ENCODE data around the gene MALT1. TPM values are rescaled to one million over a fixed set of nuclear protein-coding genes. Genes with fewer than 3 reads are reported as not detected.

The MALT1 gene
- total and polyA plus RNA-seq, 9 of the 15 experiments (the other 6 are each of a cell fraction or from before 2014, with no cell fraction given) = 0.14 to 1.6 (median 0.32) TPM

GRCh38 chr18:58788470-58788869, 117.2 kb downstream of the MALT1 start:
- no peaks in the 10 kb centered on the region for H3K36me3 ChIP-seq (ENCODE audit: control insufficient read depth, insufficient read depth, low read length)
- H3K27ac ChIP-seq (ENCODE audit: extremely low read depth, low read depth, low read length) = no peak overlapping the region
- H3K9ac ChIP-seq (ENCODE audit: insufficient read depth in 1 of 2, low read depth in 2 of 2, low read length in 2 of 2) = no peak overlapping the region
- FAIRE-seq (no peak), ATAC-seq (no peak), DNase-seq (ENCODE audit: extremely low read depth in 1 of 4, low spot score in 3 of 4) (no peak)
- ChIA-PET CTCF (ENCODE audit: low intra/inter-chr PET ratio) (no interaction called here), POLR2A (no interaction called here)
- no TSS peak for BruUV-seq (replicated peaks)
- H2AFZ ChIP-seq (ENCODE audit: low read depth, low read length) = no peak overlapping the region
- H3K79me2 ChIP-seq (ENCODE audit: control insufficient read depth, insufficient read depth, low read length) = no peaks in the 10 kb centered on the region
- no peaks in the 10 kb centered on the region for H4K20me1 ChIP-seq (replicated peaks; ENCODE audit: control insufficient read depth, insufficient read depth, low read length)
- no peaks in the 10 kb centered on the region for H3K9me3 ChIP-seq (replicated peaks; ENCODE audit: control insufficient read depth, insufficient read depth, low read depth, low read length)
- no peaks in the 10 kb centered on the region for H3K9me1 ChIP-seq (ENCODE audit: control insufficient read depth, insufficient read depth, low read length)
- no peaks in the 10 kb centered on the region for H3K4me1 ChIP-seq (replicated peaks in 1 of 2; ENCODE audit: control insufficient read depth in 2 of 2, insufficient read depth in 2 of 2, low read length in 2 of 2)
- H3K4me2 ChIP-seq (ENCODE audit: insufficient read depth, low read length) = no peak overlapping the region
- intact Hi-C loops (cut with micrococcal nuclease) (no loop called here), in situ Hi-C loops (cut with MboI) (no loop called here)
- TF ChIP-seq CTCFL (IDR thresholded peaks at IDR 0.05; ENCODE audit: borderline replicate concordance, insufficient read depth, low read depth, low read length, poor library complexity, severe bottlenecking) = no peak
- H3K27me3 ChIP-seq (ENCODE audit: control insufficient read depth in 2 of 2, insufficient read depth in 2 of 2, low read length in 2 of 2) = no peaks in the 10 kb centered on the region; a peak in 2 of 5 replicates
- no peak overlapping the region for H3K4me3 ChIP-seq
- WGBS (ENCODE audit: insufficient coverage, low coverage, missing lambda C conversion rate) = 6% methylated on average over 3 of the region's 3 CpGs

All from K562 (cell line).